IPS-20b (cell line): Measurements from ENCODE around the gene SLC4A4.

Experiments
- H3K27ac ChIP-seq: one replicate; pipeline ENCODE4 v1.5.1; 2013; ENCODE audit warnings: low read length
- H3K27me3 ChIP-seq: 2 replicates; pipeline ENCODE4 v1.6.1; 2013; ENCODE audit warnings: mild to moderate bottlenecking, low read length, inconsistent platforms; ENCODE audit not compliant: insufficient read depth
- H3K36me3 ChIP-seq: 2 replicates; pipeline ENCODE4 v1.6.1; 2013; ENCODE audit warnings: low read depth, mild to moderate bottlenecking, inconsistent platforms, low read length, moderate library complexity; ENCODE audit not compliant: insufficient read depth
- H3K4me1 ChIP-seq: 2 replicates; pipeline ENCODE4 v1.6.1; 2013; ENCODE audit warnings: mild to moderate bottlenecking, control low read depth, inconsistent platforms, low read length, moderate library complexity; ENCODE audit not compliant: insufficient read depth
- H3K4me3 ChIP-seq: 2 replicates; pipeline ENCODE4 v1.5.1; 2013; ENCODE audit warnings: mild to moderate bottlenecking, low read length, inconsistent platforms
- H3K9ac ChIP-seq: 2 replicates; pipeline ENCODE4 v1.6.1; 2013; ENCODE audit warnings: low read depth, mild to moderate bottlenecking, inconsistent platforms, low read length, moderate library complexity
- H3K9me3 ChIP-seq: 2 replicates; pipeline ENCODE4 v1.6.1; 2013; ENCODE audit warnings: mild to moderate bottlenecking, low read depth, low read length, inconsistent platforms; ENCODE audit not compliant: insufficient read depth

Gene SLC4A4

GRCh38 chr4:71449878-71450277, 111.1 kb downstream of the SLC4A4 start:
- H3K27me3 ChIP-seq, result no peaks in the 10 kb centered on the region
- no peak overlapping the region for H3K27ac ChIP-seq
- no peak overlapping the region for H3K4me3 ChIP-seq
- no peak overlapping the region for H3K9ac ChIP-seq
- H3K4me1 ChIP-seq, result no peaks in the 10 kb centered on the region
- no peaks in the 10 kb centered on the region for H3K36me3 ChIP-seq
- no peaks in the 10 kb centered on the region for H3K9me3 ChIP-seq

GRCh38 chr4:71453531-71453930, 114.7 kb downstream of the SLC4A4 start:
- Histone ChIP-seq H3K27me3 (no peaks in the 10 kb centered on the region), H3K27ac (no peak overlapping the region), H3K36me3 (no peaks in the 10 kb centered on the region), H3K9me3 (no peaks in the 10 kb centered on the region), H3K9ac (no peak overlapping the region), H3K4me1 (no peaks in the 10 kb centered on the region), H3K4me3 (no peak overlapping the region)

DNA sequence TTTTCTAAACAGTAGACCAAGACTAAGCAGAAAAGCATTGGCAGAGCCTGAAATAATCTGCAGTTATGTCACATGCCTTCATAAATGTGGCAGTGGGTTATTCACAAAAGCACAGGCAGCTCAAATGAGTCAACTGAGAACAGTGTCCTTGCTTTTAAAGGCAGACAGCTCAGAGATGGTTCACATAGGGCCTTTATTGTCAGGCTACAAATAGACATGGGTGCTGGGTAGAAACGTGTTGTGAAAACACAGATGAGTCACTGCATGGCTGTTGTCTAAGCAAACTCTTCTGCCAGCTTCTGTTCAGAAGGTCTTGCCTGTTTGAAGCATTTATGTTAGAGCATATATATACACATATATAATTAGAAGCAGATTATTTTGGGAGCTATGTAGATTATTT, 118.0 kb downstream of the SLC4A4 start:
- H3K27ac ChIP-seq, result no peak overlapping the region
- no peaks in the 10 kb centered on the region for H3K4me1 ChIP-seq
- no peak overlapping the region for H3K9ac ChIP-seq
- H3K4me3 ChIP-seq, result no peak overlapping the region
- H3K9me3 ChIP-seq, result no peaks in the 10 kb centered on the region
- H3K36me3 ChIP-seq, result no peaks in the 10 kb centered on the region
- H3K27me3 ChIP-seq, result no peaks in the 10 kb centered on the region

GRCh38 chr4:71460371-71460770, 121.6 kb downstream of the SLC4A4 start:
- Histone ChIP-seq H3K9ac (no peak overlapping the region), H3K4me1 (no peaks in the 10 kb centered on the region), H3K36me3 (no peaks in the 10 kb centered on the region), H3K27ac (no peak overlapping the region), H3K9me3 (no peaks in the 10 kb centered on the region), H3K27me3 (no peaks in the 10 kb centered on the region), H3K4me3 (no peak overlapping the region)

GRCh38 chr4:71461422-71461821, 122.6 kb downstream of the SLC4A4 start:
- Histone ChIP-seq H3K4me1 (no peaks in the 10 kb centered on the region), H3K9ac (no peak overlapping the region), H3K27me3 (no peaks in the 10 kb centered on the region), H3K9me3 (no peaks in the 10 kb centered on the region), H3K4me3 (no peak overlapping the region), H3K27ac (no peak overlapping the region), H3K36me3 (no peaks in the 10 kb centered on the region)

DNA sequence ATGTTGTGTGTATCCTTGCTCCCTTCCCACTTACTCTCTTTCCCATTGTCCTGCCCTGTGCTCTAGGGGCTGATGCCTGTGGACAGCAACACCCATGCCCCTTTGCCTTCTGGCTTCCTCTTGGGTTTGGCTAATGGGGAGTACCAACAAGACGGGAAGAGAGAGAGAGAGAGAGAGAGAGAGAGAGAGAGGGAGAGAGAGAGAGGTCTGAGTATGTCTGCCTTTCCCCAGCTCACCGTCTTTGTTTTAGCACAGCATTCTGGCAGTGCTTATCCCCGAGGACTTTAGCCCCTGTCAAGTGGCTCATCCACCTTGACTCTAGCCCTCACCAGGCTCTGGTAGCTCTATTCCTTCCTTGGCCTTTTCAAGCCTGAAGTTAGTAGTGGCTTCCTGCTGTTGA, 128.0 kb downstream of the SLC4A4 start:
- Histone ChIP-seq H3K27ac (no peak overlapping the region), H3K27me3 (no peaks in the 10 kb centered on the region), H3K36me3 (no peaks in the 10 kb centered on the region), H3K9ac (no peak overlapping the region), H3K4me1 (no peaks in the 10 kb centered on the region), H3K9me3 (no peaks in the 10 kb centered on the region), H3K4me3 (no peak overlapping the region)

- Histone ChIP-seq H3K27ac (no peak overlapping the region), H3K4me3 (no peak overlapping the region), H3K36me3 (no peaks in the 10 kb centered on the region), H3K4me1 (no peaks in the 10 kb centered on the region), H3K9me3 (no peaks in the 10 kb centered on the region), H3K27me3 (no peaks in the 10 kb centered on the region), H3K9ac (no peak overlapping the region)
Observed at GRCh38 chr4:71468116-71468710, 129.4 kb downstream of the SLC4A4 start.

DNA sequence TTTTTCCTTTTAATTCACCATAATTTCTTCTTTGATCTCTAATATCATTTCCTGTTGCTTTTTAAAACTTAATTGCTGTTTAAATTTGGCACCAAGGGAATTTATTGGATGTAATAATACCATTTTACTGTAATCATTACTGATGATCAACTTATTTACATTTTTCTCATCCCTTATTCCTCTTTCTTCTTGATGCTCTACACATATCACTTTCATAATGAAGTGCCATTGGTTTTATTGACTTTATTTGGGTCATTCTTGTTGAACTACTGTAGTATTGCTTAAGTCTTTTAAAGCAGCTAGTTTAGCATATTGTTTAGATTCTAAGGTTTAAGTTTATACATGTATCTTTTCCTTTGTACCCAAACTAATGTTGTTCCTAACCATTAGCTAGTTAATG, 130.7 kb downstream of the SLC4A4 start:
- Histone ChIP-seq H3K9ac (no peak overlapping the region), H3K9me3 (no peaks in the 10 kb centered on the region), H3K4me1 (no peaks in the 10 kb centered on the region), H3K27me3 (no peaks in the 10 kb centered on the region), H3K4me3 (no peak overlapping the region), H3K36me3 (no peaks in the 10 kb centered on the region), H3K27ac (no peak overlapping the region)

- no peak overlapping the region for H3K27ac ChIP-seq
- H3K4me1 ChIP-seq, result no peaks in the 10 kb centered on the region
- H3K36me3 ChIP-seq, result no peaks in the 10 kb centered on the region
- no peaks in the 10 kb centered on the region for H3K27me3 ChIP-seq
- H3K4me3 ChIP-seq, result no peak overlapping the region
- H3K9me3 ChIP-seq, result no peaks in the 10 kb centered on the region
- H3K9ac ChIP-seq, result no peak overlapping the region
Observed at GRCh38 chr4:71470524-71470923, 131.7 kb downstream of the SLC4A4 start.

DNA sequence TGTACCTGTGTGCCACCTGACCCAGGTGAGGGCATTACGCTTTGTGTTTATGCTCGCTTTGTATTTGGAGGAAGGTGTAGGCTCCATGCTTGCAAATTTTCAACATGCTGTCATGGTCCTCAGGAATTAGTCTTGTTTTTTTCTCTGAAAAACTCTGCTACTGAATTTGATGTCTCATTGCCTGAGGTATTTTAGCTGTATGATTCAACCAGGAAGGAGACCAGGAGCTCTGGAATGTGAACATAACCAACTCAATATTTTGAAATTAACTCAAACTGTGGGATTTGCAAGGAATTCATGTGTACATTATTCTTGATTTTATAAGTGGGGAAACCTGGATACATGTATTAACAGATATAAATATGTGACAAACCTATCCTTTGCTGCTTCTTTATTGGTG, 134.1 kb downstream of the SLC4A4 start:
- Histone ChIP-seq H3K27ac (no peak overlapping the region), H3K9me3 (no peaks in the 10 kb centered on the region), H3K4me3 (no peak overlapping the region), H3K9ac (no peak overlapping the region), H3K4me1 (no peaks in the 10 kb centered on the region), H3K36me3 (no peaks in the 10 kb centered on the region), H3K27me3 (no peaks in the 10 kb centered on the region)

DNA sequence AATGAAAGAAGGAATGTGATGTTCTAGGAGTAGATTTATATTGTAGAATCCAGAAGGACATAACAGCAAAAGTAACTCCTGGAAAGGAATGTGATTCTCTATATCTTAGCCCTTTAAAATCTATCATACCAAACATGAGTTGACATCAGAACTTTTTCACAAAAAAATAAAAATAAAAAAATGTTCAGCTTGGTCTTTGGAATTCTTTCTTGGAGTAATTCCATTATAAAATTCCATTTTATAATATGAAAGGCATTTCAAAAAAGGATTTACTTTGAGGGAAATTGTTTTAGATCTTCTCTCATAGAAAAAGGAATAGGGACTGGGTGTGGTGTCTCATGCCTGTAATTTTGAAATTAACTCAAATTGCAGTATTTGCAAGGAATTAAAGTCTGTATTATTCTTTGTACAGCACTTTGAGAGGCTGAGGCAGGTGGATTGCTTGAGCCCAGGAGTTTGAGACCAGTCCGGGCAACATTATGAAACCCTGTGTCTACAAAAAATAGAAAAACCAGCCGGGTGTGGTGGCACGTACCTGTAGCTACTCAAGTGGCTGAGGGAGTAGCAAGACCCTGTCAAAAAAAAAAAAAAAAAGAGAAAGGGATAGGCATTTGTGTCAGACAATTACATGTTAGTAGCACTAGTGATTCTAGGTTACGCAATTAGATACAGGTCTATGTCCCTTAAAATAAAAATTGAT, 134.9 kb downstream of the SLC4A4 start:
- Histone ChIP-seq H3K4me3 (no peak overlapping the region), H3K9me3 (no peaks in the 10 kb centered on the region), H3K27me3 (no peaks in the 10 kb centered on the region), H3K36me3 (no peaks in the 10 kb centered on the region), H3K4me1 (no peaks in the 10 kb centered on the region), H3K27ac (no peak overlapping the region), H3K9ac (no peak overlapping the region)

GRCh38 chr4:71474731-71475130, 135.9 kb downstream of the SLC4A4 start:
- Histone ChIP-seq H3K4me3 (no peak overlapping the region), H3K27ac (no peak overlapping the region), H3K36me3 (no peaks in the 10 kb centered on the region), H3K9ac (no peak overlapping the region), H3K9me3 (no peaks in the 10 kb centered on the region), H3K4me1 (no peaks in the 10 kb centered on the region), H3K27me3 (no peaks in the 10 kb centered on the region)
